Colonic mucosa (tissue), 4 donors: ENCODE measurements around the gene ALKBH6. TPM values are rescaled to one million over a fixed set of nuclear protein-coding genes. Genes with fewer than 3 reads are reported as not detected.
"Not testable (repeated sequence)": the region's sequence is repeated elsewhere in the genome, so short reads cannot be mapped to it uniquely, and the experiment has no call there.

Source experiments
- DNase-seq: peaks from one replicate; pipeline ENCODE4 v3.0.0-alpha.2; 2020
- H3K27ac ChIP-seq: fragments of 200-600 bp; one replicate; pipeline ENCODE4 v1.8.0; 2021
- H3K27me3 ChIP-seq: fragments of 200-600 bp; one replicate; pipeline ENCODE4 v1.8.0; 2021
- H3K36me3 ChIP-seq: fragments of 200-600 bp; one replicate; pipeline ENCODE4 v1.8.0; 2021
- H3K4me1 ChIP-seq: fragments of 200-600 bp; one replicate; pipeline ENCODE4 v1.8.0; 2021; ENCODE audit warnings: mild to moderate bottlenecking
- H3K4me3 ChIP-seq: fragments of 200-600 bp; one replicate; pipeline ENCODE4 v1.8.0; 2021
- H3K9ac ChIP-seq, 2 donors: one replicate each; pipeline ENCODE4 v1.7.0; 2013; ENCODE audit warnings: control low read depth in 2 of 2, low read depth in 2 of 2, low read length in 2 of 2
- H3K9me3 ChIP-seq: fragments of 200-600 bp; one replicate; pipeline ENCODE4 v1.8.0; 2021
- CTCF ChIP-seq: fragments of 200-600 bp; IDR thresholded peaks from one replicate; pipeline ENCODE4 v1.8.0; 2022; ENCODE audit warnings: antibody characterized with exemption, mild to moderate bottlenecking
- intact Hi-C: fragments of 100-400 bp; cut with DNase I; formaldehyde crosslinking; loops from one replicate; pipeline ENCODE4 v1.14.1; 2022
- total RNA-seq, 2 donors: library from RNA; stranded (reverse); fragmentation: NEBNext Ultra II Directional in 1 of 2; extraction: Animal tissue kit (Norgen Biotek cat#: 25700) in 1 of 2; gene quantifications; one replicate each; pipeline ENCODE4 v1.2.1, GENCODE V29; 2021
- donor health status: healthy.
- donor health status: DM: no; HTN: no; CAD: no.
- donor health status: DM: no; HTN: no; CAD: no.

The ALKBH6 gene
- total RNA-seq, 2 donors from 2014 or later = 17.0 to 26.2 TPM

DNA sequence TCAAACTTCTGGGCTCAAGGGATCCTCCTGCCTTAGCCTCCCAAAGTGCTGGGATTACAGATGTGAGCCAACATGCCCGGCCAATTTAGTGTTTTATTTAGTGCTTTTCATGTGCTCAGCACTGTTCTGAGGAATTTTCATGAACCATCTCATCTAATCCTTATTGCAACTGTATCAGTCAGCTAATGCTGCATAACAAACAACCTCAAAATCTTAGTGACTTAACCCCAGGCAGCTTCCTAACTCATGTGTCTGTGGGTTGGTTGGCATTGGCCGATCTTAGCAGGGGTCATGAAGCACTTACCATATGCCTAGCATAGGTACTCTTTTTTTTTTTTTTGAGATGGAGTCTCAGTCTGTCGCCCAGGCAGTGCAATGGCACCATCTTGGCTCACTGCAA is 25.2 kb downstream of the ALKBH6 start:
- DNase-seq = no peak
- TF ChIP-seq CTCF = no peak
- H3K9me3 ChIP-seq = no peaks in the 10 kb centered on the region
- no peak overlapping the region for H3K9ac ChIP-seq
- no peaks in the 10 kb centered on the region for H3K4me1 ChIP-seq
- no peaks in the 10 kb centered on the region for H3K36me3 ChIP-seq
- intact Hi-C loops = no loop called here
- H3K27me3 ChIP-seq = peaks cover 10% of the 10 kb centered on the region
- no peak overlapping the region for H3K27ac ChIP-seq
- H3K4me3 ChIP-seq = no peak overlapping the region

DNA sequence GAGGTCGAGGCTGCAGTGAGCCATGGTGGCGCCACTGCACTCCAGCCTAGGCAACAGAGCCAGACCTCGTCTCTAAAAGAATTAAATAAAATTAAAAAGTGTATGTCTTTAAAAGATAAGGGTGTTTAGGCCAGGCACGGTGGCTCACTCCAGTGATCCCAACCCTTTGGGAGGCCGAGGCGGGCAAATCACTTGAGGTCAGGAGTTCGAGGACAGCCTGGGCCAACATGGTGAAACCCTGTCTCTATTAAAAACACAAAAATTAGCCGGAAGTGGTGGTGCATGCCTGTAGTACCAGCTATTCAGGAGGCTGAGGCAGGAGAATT is 26.5 kb downstream of the ALKBH6 start:
- no peaks in the 10 kb centered on the region for H3K4me1 ChIP-seq
- H3K4me3 ChIP-seq = no peak overlapping the region
- no peak overlapping the region for H3K9ac ChIP-seq
- H3K27me3 ChIP-seq = peaks cover 10% of the 10 kb centered on the region
- TF ChIP-seq CTCF = no peak
- no peaks in the 10 kb centered on the region for H3K9me3 ChIP-seq
- intact Hi-C loops = no loop called here
- H3K27ac ChIP-seq = no peak overlapping the region
- DNase-seq = no peak
- no peaks in the 10 kb centered on the region for H3K36me3 ChIP-seq

GRCh38 chr19:35986664-35987570 is 27.1 kb downstream of the ALKBH6 start:
- Histone ChIP-seq H3K9ac (no peak overlapping the region), H3K4me3 (peak overlapping the region; percentile 17)

GRCh38 chr19:35986111-35986510 is 27.9 kb downstream of the ALKBH6 start:
- intact Hi-C loops = no loop called here
- TF ChIP-seq CTCF = no peak
- Histone ChIP-seq H3K27me3 (peaks cover 10% of the 10 kb centered on the region), H3K27ac (no peak overlapping the region), H3K36me3 (no peaks in the 10 kb centered on the region), H3K4me1 (no peaks in the 10 kb centered on the region), H3K9ac (no peak overlapping the region), H3K4me3 (no peak overlapping the region), H3K9me3 (no peaks in the 10 kb centered on the region)
- DNase-seq = no peak

More at GRCh38 chr19:35986664-35987570, 27.1 kb downstream of the ALKBH6 start:
- DNase-seq = peak; percentile 40
- no peak for TF ChIP-seq CTCF
- intact Hi-C loops = no loop called here
- no peak overlapping the region for H3K27ac ChIP-seq
- H3K4me1 ChIP-seq = no peaks in the 10 kb centered on the region
- H3K27me3 ChIP-seq = peaks cover 10% of the 10 kb centered on the region
- no peaks in the 10 kb centered on the region for H3K36me3 ChIP-seq
- no peaks in the 10 kb centered on the region for H3K9me3 ChIP-seq

DNA sequence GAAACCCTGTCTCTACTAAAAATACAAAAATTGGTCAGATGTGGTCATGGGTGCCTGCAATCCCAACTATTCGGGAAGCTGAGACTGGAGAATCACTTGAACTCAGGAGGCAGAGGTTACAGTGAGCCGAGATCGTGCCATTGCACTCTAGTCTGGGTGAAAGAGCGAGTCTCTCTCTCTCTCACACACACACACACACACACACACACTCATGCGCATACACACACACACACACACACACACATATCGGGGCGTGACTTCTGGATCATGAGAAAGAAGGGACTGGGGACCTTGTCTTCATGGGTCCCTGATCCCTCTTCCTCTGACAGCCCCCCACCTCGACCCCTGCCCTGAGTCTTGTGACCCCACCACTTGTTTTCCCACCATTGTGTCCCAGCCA is 30.8 kb downstream of the ALKBH6 start:
- peaks cover 10% of the 10 kb centered on the region for H3K27me3 ChIP-seq
- intact Hi-C loops = no loop called here
- H3K27ac ChIP-seq = no peak overlapping the region
- no peaks in the 10 kb centered on the region for H3K36me3 ChIP-seq
- H3K4me1 ChIP-seq = no peaks in the 10 kb centered on the region
- no peak for DNase-seq
- no peak overlapping the region for H3K4me3 ChIP-seq
- H3K9ac ChIP-seq = no peak overlapping the region
- no peaks in the 10 kb centered on the region for H3K9me3 ChIP-seq
- TF ChIP-seq CTCF = no peak

DNA sequence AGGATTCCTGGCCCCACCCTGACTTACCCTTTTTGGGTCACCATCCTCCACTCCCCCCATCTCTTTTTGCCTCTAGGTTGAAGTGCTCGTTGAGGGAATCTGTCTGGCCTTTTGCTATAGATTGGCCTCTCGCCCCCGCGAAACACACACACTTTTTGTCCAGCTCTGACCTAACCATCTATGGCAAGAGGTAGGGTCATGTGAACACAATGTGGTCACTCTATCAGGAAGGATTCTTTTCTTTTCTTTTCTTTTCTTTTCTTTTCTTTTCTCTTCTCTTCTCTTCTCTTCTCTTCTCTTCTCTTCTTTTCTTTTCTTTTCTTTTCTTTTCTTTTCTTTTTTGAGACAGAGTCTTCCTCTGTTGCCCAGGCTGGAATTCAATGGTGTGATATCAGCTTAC is 33.0 kb downstream of the ALKBH6 start:
- DNase-seq, H3K9me3 ChIP-seq, H3K9ac ChIP-seq, intact Hi-C loops, H3K27me3 ChIP-seq, H3K4me3 ChIP-seq, H3K27ac ChIP-seq, H3K4me1 ChIP-seq, H3K36me3 ChIP-seq: not testable (repeated sequence)
